IgD-negative memory B cell (primary cell): ENCODE results near the gene SH3RF3. TPM values are rescaled to one million over a fixed set of nuclear protein-coding genes. Genes with fewer than 3 reads are reported as not detected.
"Not testable (repeated sequence)": the region's sequence is repeated elsewhere in the genome, so short reads cannot be mapped to it uniquely, and the experiment has no call there.

Source experiments
- H3K27ac Mint-ChIP-seq, 3 donors: one replicate each; pipeline ENCODE4 v1.8.0; 2020 to 2022; ENCODE audit warnings: mild to moderate bottlenecking in 3 of 3, mixed read lengths in 3 of 3, moderate library complexity in 1 of 3
- H3K27me3 Mint-ChIP-seq: one replicate; pipeline ENCODE4 v1.8.0; 2021; ENCODE audit warnings: mixed read lengths
- H3K36me3 Mint-ChIP-seq: one replicate; pipeline ENCODE4 v1.8.0; 2020; ENCODE audit warnings: mild to moderate bottlenecking, mixed read lengths
- H3K4me1 Mint-ChIP-seq, 3 donors: one replicate each; pipeline ENCODE4 v1.8.0; 2020 to 2022; ENCODE audit warnings: mixed read lengths in 3 of 3, mild to moderate bottlenecking in 1 of 3
- H3K4me3 Mint-ChIP-seq, 4 donors: one replicate each; pipeline ENCODE4 v1.8.0; 2020 to 2022; ENCODE audit warnings: mild to moderate bottlenecking in 4 of 4, mixed read lengths in 4 of 4, moderate library complexity in 3 of 4
- H3K9me3 Mint-ChIP-seq, 3 donors: one replicate each; pipeline ENCODE4 v1.8.0; 2020 to 2021; ENCODE audit warnings: mixed read lengths in 3 of 3, mild to moderate bottlenecking in 1 of 3
- polyA plus RNA-seq: library from polyadenylated mRNA; unstranded; fragments of 300-500 nt; fragmentation: Illumina TruSeq; gene quantifications from one replicate; pipeline ENCODE4 v1.2.3, GENCODE V29; 2021

Gene SH3RF3
- polyA plus RNA-seq, 1 donor from 2014 or later, result not detected

DNA sequence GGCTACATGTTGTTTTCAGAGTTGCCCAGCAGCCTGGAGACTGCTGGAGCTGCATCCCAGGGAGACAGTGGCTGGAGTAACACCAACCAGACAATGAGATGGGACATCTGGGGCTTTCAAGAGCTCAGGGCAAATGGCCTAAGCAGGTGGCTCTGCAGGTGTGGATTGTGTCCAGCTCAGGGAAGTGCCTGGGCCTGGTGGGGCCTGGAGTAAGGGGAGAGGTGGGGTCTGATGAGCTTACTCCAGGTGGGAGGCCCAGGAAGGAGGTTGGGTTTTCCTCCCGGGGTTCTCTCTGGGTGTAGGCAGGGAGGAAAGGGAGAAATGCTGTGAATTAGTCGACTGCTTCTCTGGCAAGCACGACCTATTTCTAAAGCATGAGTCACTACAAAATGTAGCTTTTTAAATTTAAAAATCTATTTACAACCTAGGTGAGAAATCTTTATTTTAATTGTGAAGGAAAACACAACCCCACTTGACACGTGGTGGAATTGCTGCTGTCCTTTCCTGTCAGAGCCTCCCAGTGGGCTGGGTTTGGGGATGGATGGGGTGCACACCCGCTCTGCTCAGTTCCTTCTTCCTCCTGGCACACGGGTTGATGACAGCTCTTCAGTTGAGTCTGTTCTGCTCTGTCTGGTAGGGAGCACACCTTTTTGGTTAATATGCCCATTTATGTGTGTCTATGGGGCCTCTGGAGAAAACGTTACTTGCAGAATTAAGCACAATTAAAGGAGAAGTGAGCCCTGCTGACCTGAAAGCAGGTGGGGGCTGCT, 81.6 kb downstream of the SH3RF3 start:
- peaks cover 13 to 27% (median 16%) of the 10 kb centered on the region in 3 donors for H3K4me1 Mint-ChIP-seq
- peaks cover 29% of the 10 kb centered on the region for H3K27me3 Mint-ChIP-seq
- no peaks in the 10 kb centered on the region for H3K9me3 Mint-ChIP-seq
- peaks cover 3% of the 10 kb centered on the region for H3K36me3 Mint-ChIP-seq
- no peak overlapping the region for H3K4me3 Mint-ChIP-seq
- peak overlapping the region in 1 of 3 donors; percentile 7 for H3K27ac Mint-ChIP-seq

DNA sequence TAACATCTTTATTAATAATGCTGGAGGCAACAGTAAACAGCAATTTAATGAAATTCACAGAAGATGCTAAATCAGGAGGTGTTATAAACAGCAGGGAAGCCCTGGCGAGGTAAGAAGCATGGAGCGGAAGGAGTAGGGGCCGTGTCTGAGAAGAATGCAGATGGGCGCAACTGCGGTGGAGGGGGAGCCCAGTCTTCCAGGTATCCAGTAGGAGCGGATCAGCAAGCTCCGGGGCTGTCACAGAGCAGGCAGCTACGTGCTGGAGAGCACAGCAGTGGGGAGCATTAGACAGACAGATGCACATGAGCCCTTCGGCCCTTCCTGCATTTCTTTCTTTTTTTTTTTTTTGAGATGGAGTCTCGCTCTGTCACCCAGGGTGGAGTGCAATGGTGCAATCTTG, 82.3 kb downstream of the SH3RF3 start:
- H3K36me3 Mint-ChIP-seq, result peaks cover 3% of the 10 kb centered on the region
- H3K27me3 Mint-ChIP-seq, result peaks cover 36% of the 10 kb centered on the region
- peak overlapping the region in 1 of 3 donors; percentile 7 for H3K27ac Mint-ChIP-seq
- no peaks in the 10 kb centered on the region for H3K9me3 Mint-ChIP-seq
- peaks cover 13 to 27% (median 16%) of the 10 kb centered on the region in 3 donors for H3K4me1 Mint-ChIP-seq
- H3K4me3 Mint-ChIP-seq, result no peak overlapping the region

DNA sequence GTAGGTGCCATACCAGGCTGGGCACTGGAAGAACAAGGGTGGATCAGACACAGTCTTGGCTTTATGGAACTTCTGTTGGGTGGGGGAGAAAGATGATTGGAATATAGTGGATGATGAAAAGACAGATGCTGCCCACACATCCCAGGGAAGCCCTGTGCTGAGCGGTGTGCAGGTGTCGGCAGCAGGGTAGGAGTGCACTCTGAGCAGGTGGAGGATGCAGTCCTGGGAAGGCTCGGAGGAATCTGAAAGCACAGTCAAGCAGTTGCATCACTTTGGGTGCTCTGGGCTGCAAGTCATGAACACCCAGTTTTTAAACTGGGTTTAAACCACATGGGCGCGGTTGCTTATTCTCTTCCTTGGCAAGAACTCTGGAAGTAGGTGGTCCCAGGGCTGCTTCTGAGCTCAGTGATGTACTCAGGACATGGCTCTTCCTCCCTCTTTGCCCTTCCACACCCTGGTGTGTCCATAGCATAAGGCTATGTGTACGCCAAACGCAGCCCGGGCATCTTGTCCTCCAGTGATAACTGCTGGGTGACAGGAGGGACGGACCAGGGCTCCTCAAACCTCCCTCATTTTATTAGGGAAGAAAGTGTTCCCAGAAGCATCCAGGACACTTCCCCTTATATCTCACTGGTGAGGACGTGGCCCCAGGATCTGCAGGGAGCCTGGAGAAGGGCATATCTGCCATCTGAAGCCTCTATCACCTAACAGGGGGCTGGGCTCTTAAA, 84.0 kb downstream of the SH3RF3 start:
- Mint-ChIP-seq H3K4me3 (peak overlapping the region in 1 of 4 donors; percentile 85), H3K36me3 (peaks cover 3% of the 10 kb centered on the region), H3K9me3 (no peaks in the 10 kb centered on the region), H3K4me1 (peaks cover 16 to 39% (median 23%) of the 10 kb centered on the region in 3 donors), H3K27me3 (peaks cover 47% of the 10 kb centered on the region), H3K27ac (peak overlapping the region in 2 of 3 donors; percentile 5 to 24)

DNA sequence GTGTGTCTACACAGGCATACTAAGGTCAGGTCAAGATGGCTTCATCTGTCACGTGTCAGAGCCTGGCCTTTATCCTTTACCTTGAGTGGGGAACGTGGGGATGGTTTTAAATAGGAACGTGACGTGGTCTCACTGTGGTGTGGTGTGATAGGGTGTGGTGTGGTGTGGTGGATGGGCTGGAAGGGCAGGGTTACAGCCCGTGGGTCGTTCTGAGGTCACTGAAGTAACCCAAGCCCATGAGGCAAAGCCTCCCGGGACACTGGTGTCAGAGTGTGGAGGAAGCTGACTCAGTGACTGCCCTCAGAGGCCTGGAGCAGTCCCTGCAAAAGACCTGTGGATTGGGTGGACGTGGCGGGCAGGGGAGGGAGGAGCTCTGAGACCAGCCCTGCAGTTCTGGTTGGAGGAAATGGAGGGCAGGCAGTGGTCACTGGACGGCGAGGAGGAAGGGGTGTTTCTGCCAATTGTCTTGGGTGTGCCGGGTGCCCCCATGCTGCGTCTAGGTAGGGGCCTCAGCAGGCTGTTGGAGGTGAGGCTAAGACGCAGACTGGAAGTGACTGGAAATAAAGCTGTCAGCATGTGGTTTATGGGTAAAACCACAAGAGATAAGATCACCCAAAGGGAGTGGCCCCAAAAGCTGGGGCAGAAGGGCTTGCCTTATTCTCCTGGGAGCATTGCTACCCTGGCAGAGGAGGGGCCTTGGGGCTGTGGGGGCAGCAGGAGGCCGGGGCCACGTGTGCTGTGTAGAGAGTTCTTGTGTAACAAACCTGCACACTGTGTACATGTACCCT, 84.8 kb downstream of the SH3RF3 start:
- peak overlapping the region in 2 of 3 donors; percentile 48 to 90 for H3K27ac Mint-ChIP-seq
- peak overlapping the region in 2 of 4 donors; percentile 78 to 85 for H3K4me3 Mint-ChIP-seq
- peaks cover 3% of the 10 kb centered on the region for H3K36me3 Mint-ChIP-seq
- H3K9me3 Mint-ChIP-seq, result no peaks in the 10 kb centered on the region
- H3K27me3 Mint-ChIP-seq, result peaks cover 50% of the 10 kb centered on the region
- peaks cover 16 to 44% (median 28%) of the 10 kb centered on the region in 3 donors for H3K4me1 Mint-ChIP-seq

DNA sequence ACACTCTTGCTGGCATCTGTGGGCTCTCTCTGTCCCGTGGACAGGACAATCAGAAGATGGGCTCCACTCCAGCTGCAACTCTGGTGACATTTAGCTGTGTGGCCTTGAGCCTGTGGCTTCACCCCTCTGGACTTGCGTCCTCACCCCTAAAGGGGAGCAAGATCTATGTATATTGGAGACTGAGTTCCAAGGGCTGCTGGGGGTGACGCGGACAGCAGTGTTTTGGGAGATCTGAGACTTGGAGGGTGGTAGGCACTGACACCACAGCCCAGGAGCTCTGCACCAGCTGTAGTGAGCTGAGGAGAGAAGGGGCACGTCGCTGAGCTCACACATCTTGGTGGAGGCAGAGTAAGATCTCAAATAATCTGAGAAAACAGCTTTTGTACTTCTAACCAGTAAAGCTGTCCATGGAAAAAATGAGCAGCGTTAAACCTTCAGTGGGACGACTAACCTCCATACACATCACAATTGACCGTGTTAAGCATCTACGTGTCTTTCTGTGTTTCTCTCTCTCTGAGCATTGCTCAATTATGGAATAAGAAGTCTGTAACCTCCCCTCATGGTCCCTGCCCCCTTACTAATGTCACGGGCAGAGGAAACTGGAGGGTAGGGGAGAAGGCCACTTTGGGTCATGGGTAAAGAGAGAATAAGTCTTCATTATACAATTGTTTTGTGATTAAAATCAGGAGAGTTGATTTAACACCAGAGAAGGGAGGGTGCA, 85.8 kb downstream of the SH3RF3 start:
- Mint-ChIP-seq H3K27me3 (peaks cover 51% of the 10 kb centered on the region), H3K27ac (no peak overlapping the region), H3K36me3 (peaks cover 1% of the 10 kb centered on the region), H3K4me1 (peaks cover 16 to 44% (median 28%) of the 10 kb centered on the region in 3 donors), H3K4me3 (peak overlapping the region in 1 of 4 donors; percentile 63), H3K9me3 (no peaks in the 10 kb centered on the region)

DNA sequence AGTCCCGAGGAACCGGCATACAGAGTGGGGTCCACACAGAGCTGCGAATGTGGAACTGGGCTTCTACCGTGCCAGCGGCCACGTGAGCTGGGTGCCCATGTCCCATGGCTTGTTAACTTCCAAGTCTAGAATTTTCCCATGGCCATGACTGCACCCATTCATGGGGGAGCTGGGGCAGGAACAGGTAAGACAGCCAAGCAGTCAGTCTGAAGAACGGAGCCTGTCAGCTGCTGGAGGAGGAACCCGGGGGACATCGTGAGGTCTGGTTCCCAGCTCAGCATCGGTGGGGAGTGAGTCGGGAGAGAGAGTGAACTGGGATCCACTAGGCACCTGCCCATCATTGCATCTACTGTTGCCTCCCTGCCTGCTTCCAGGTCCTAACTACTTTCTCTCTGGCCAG, 86.9 kb downstream of the SH3RF3 start:
- H3K27ac Mint-ChIP-seq, result no peak overlapping the region
- peaks cover 16 to 44% (median 28%) of the 10 kb centered on the region in 3 donors for H3K4me1 Mint-ChIP-seq
- no peaks in the 10 kb centered on the region for H3K36me3 Mint-ChIP-seq
- no peak overlapping the region for H3K4me3 Mint-ChIP-seq
- H3K9me3 Mint-ChIP-seq, result no peaks in the 10 kb centered on the region
- peaks cover 49% of the 10 kb centered on the region for H3K27me3 Mint-ChIP-seq

DNA sequence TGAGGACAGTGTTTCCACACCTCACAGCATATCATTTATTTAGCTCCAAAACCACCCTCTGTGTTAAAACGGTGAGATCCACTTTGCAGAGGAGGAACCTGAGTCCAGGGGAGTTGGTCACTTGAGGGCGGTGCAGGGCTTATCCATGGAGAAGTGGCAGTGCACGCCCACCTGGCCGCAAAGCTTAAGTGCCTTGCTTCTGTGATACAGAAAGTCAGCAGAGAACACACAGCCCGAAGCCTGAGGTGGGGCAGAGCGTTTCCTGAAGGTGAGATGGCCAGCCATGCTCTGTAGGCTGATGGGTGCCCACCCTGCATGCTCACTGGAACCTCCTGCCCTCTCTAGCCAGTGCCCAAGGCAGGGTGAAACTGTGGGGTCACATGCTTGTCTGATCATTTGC, 87.3 kb downstream of the SH3RF3 start:
- H3K4me3 Mint-ChIP-seq, result no peak overlapping the region
- H3K9me3 Mint-ChIP-seq, result no peaks in the 10 kb centered on the region
- no peak overlapping the region for H3K27ac Mint-ChIP-seq
- peaks cover 16 to 41% (median 28%) of the 10 kb centered on the region in 3 donors for H3K4me1 Mint-ChIP-seq
- peaks cover 49% of the 10 kb centered on the region for H3K27me3 Mint-ChIP-seq
- H3K36me3 Mint-ChIP-seq, result no peaks in the 10 kb centered on the region

DNA sequence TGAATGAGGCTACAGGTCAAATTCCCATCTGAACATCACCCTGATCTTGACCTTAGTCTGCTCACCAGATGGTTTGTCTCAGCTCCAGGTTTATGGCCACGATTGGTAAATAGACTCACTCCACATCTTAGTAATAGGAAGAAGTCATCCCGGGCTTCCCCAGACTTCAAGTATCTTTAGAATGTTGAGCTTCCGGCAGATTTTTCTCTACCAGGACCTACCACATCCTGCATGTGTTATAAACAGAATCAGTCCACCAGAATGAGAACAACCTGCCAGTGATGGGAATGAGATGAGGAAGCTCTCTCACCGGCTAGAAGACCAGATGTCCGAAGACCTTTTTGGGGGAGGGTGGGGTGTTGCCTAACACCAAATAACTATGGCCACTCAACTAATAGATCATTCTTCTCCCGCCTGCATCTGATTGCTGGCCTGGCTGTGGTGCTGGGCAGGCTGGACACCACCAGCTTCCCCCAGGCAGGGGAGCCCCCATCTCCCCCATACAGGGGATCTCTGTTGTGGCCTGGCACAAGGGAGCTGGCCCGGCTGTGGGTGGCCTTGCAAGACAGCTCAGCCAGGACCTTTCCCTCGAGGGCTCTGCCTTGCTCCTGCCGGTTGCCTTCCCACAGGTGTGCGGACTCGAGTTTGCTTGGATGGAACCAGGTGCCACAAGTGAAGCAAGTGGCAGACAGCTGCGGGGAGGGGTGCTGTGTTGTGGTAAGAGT, 88.5 kb downstream of the SH3RF3 start:
- H3K36me3 Mint-ChIP-seq, result no peaks in the 10 kb centered on the region
- no peak overlapping the region for H3K27ac Mint-ChIP-seq
- H3K4me1 Mint-ChIP-seq, result peaks cover 16 to 39% (median 28%) of the 10 kb centered on the region in 3 donors
- H3K4me3 Mint-ChIP-seq, result peak overlapping the region in 2 of 4 donors; percentile 68 to 76
- H3K9me3 Mint-ChIP-seq, result no peaks in the 10 kb centered on the region
- H3K27me3 Mint-ChIP-seq, result peaks cover 47% of the 10 kb centered on the region

DNA sequence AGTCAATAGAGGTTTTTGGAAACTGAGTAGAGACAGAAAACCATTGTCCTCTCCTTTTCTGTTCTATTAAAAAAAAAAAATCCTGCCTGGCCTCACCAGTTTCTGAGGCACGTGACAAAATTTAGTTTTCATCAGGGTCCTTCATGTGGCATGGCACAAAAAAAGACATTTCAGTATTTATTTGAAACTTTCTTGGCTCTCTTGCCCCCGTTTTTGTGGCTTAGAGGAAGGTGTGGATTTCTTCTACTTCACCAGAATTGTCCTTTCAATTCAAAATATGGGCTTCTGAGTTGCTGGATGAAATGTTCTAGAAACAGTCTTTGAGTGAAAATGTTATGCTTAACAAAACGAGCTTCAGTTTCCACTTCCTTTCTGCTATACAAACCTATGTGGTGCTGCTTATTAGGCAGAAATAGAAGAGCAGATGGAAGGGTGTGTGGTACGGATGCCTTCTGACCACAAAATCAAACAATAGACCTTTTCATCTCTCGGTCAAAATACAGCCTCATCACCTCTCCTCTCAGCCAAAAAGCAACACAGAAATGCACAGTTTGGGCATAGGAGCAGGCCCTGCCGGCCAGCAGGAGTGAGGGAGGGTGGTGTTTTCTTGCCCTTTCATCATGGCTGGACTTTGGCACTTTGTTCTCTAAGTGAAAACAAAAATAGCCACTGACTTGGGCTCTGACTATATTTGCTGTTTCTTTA, 89.2 kb downstream of the SH3RF3 start:
- Mint-ChIP-seq H3K27ac (no peak overlapping the region), H3K4me1 (peaks cover 16 to 36% (median 28%) of the 10 kb centered on the region in 3 donors), H3K36me3 (no peaks in the 10 kb centered on the region), H3K9me3 (no peaks in the 10 kb centered on the region), H3K4me3 (peak overlapping the region in 2 of 4 donors; percentile 30 to 76), H3K27me3 (peaks cover 44% of the 10 kb centered on the region)

DNA sequence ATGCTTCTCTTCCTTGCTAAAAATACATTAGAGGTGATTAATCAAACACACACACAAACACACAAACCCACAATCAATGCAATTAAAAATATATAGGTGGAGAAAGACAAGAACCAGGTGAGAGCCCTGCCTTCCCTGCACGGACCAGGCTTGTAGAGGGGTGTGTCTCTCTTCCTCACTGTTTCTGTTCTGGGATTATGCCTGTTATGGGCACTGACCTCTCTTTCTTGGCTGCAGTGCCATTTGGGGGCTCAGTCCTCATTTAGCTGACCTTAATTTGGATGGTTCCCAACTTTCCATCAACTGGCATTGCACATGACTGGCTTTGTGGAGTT, 89.8 kb downstream of the SH3RF3 start:
- Mint-ChIP-seq H3K4me3 (peak overlapping the region in 1 of 4 donors; percentile 30), H3K27me3 (peaks cover 41% of the 10 kb centered on the region), H3K27ac (no peak overlapping the region)

DNA sequence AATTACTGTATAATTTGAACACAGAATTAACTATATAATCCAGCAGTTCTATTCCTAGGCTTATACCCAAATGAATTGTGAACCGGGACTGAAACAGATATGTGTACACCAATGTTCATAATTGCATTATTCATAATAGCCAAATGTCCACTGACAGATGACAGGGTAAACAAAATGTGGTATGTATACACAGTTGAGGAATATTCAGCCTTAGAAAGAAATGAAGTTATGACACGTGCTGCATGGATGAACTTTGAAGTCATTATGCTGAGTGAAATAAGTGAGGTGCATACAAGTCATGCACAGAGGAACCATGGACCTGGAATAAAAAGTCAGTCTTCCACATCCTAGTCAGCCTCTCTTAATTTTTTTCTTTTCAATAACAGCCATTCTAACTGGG, 91.9 kb downstream of the SH3RF3 start:
- H3K27ac Mint-ChIP-seq, result no peak overlapping the region

More for the DNA sequence above, 89.8 kb downstream of the SH3RF3 start:
- H3K36me3 Mint-ChIP-seq, result no peaks in the 10 kb centered on the region
- H3K4me1 Mint-ChIP-seq, result peaks cover 11 to 31% (median 23%) of the 10 kb centered on the region in 3 donors
- no peaks in the 10 kb centered on the region for H3K9me3 Mint-ChIP-seq

DNA sequence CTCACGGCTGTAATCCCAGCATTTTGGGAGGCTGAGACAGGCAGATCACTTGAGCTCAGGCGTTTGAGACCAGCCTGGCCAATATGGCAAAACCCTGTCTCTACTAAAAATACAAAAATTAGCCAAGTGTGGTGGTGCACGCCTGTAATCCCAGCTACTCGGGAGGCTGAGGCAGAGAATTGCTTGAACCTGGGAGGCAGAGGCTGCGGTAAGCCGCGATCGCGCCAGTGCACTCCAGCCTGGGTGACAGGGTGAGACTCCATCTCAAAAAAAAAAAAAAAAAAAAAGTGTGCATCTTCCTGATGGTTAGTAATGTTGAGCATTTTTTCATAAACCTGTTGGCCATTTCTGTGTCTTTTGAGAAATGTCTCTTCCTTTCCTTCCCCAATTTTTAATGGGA, 92.3 kb downstream of the SH3RF3 start:
- Mint-ChIP-seq H3K27me3 (peaks cover 18% of the 10 kb centered on the region), H3K4me1 (peaks cover 3 to 17% (median 12%) of the 10 kb centered on the region in 3 donors)
- H3K27ac Mint-ChIP-seq, H3K9me3 Mint-ChIP-seq, H3K4me3 Mint-ChIP-seq, H3K36me3 Mint-ChIP-seq: not testable (repeated sequence)

More for the DNA sequence above, 91.9 kb downstream of the SH3RF3 start:
- no peaks in the 10 kb centered on the region for H3K9me3 Mint-ChIP-seq
- H3K4me3 Mint-ChIP-seq, result no peak overlapping the region
- H3K27me3 Mint-ChIP-seq, result peaks cover 23% of the 10 kb centered on the region
- no peaks in the 10 kb centered on the region for H3K36me3 Mint-ChIP-seq
- peaks cover 3 to 17% (median 12%) of the 10 kb centered on the region in 3 donors for H3K4me1 Mint-ChIP-seq

DNA sequence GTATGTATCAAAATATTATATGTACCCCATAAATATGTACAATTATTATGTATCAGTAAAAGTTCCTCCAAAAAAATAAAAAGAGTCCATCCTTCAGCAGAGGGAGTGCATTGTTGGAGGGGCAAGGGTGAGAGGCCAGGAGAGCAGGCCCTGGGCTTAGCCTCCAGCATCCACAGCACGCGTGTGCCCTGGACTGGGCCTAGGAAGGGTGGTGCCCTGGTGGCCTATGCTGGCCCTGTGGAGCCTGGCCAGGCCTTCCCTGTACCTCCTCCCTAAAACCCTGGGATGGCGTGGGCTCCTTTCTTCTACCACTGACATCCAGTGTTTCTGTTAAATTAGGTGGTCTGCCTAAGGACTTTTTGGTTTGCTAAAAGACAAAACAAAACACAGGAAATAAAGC, 93.4 kb downstream of the SH3RF3 start:
- Mint-ChIP-seq H3K4me1 (peaks cover under 1 to 9% (median 6%) of the 10 kb centered on the region in 3 donors), H3K36me3 (no peaks in the 10 kb centered on the region), H3K9me3 (no peaks in the 10 kb centered on the region), H3K27me3 (peaks cover 9% of the 10 kb centered on the region), H3K27ac (no peak overlapping the region), H3K4me3 (no peak overlapping the region)
